NCI-H1930 (cell line): ENCODE measurements around the gene SSRP1.
"Not testable (repeated sequence)": the region's sequence is repeated elsewhere in the genome, so short reads cannot be mapped to it uniquely, and the experiment has no call there.

Experiments used
- DNase-seq, 2 experiments: peaks; one replicate each; lab custom pipeline; 2025; lab: John Stamatoyannopoulos, UW

Gene SSRP1, protein sequence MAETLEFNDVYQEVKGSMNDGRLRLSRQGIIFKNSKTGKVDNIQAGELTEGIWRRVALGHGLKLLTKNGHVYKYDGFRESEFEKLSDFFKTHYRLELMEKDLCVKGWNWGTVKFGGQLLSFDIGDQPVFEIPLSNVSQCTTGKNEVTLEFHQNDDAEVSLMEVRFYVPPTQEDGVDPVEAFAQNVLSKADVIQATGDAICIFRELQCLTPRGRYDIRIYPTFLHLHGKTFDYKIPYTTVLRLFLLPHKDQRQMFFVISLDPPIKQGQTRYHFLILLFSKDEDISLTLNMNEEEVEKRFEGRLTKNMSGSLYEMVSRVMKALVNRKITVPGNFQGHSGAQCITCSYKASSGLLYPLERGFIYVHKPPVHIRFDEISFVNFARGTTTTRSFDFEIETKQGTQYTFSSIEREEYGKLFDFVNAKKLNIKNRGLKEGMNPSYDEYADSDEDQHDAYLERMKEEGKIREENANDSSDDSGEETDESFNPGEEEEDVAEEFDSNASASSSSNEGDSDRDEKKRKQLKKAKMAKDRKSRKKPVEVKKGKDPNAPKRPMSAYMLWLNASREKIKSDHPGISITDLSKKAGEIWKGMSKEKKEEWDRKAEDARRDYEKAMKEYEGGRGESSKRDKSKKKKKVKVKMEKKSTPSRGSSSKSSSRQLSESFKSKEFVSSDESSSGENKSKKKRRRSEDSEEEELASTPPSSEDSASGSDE

DNA sequence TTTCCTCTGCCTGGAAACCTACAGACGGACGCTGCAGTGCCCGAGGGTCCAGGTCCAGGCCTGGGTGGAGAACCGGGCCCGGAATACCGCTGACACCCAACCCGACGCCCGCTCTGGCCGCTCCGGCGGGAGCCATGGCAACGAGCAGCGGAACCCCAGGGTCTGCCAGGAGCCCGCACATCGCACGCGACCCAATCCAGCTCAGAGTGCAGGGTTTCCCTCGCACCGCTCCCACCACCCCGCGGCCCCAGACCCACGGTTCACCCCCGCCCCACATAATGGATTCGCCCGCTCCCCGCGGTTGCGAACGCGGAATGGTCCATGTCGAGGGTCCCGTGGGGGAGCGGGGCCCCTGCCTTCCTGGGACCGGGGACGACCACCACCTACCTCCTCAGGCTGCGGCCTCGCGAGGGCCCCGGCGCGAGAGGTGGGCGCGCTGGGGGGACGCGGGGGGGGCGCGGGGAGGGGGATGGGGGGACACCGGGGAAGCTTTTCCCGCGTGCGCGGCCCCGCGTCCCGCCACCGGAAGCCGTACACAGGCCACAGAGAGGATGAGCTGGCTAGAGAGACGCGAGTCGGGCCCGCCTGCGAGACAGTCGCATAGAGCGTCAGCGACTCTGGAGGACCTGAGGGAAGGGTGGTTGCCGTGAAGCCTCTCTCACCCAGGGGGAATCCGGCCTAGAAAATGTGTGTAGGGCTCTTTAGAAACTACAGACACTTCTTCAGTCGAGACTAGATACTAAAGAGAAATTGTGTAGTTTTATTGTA, at the start of gene SSRP1:
SSRP1 (minus strand) TSS at position 550 of the 768 bp plus-strand sequence. CDS start 771 bp downstream, outside the sequence.
- DNase-seq: peak; percentile 87 to 93

- DNase-seq: no peak
These were observed 45.3 kb upstream of the SSRP1 start, which contains the start of gene PRG3 for GRCh38 chr11:57380975-57381374. Gene PRG3, minus strand, starts transcription at chr11:57381150. Its CDS starts 442 bp downstream, at chr11:57380708.

DNA sequence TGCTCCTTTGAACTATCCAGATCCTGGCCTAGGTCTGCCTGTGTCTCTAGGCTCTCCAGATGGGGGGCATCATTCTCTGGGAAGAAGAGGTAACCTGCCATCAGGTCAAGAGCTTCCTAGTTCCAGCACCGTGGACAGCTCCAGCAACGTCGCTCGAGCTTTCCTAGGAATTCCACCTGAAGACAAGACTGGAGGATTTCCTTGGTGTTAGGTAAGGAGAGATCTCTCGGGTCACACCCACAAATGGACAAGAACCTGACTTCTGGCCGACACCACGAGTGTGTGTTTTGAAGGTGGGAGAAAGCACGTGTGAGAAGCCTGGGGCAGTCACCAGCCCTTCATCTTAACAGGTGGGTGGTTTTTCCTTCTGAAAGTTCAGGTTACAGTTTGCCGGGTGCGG, 44.0 kb upstream of the SSRP1 start:
- no peak for DNase-seq

DNA sequence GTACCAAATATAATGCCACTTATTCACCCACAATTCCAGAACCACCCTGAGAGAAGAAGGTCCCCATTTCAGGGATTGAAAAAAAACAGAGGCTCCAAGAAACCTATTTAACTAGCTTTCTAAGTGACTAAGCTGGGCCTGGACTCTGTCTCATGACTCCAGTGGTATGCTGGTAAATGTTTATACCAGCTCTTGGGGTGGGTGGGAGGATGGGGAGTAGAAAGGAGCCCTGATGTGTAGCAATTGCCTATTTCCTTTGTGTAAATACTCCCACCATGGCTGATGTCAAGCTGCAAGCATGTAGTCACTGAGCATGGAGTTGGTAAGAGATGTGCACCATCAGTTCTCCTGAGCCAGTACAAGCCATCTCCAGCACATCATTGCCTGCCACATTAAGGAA, 42.5 kb upstream of the SSRP1 start:
- DNase-seq: no peak

DNA sequence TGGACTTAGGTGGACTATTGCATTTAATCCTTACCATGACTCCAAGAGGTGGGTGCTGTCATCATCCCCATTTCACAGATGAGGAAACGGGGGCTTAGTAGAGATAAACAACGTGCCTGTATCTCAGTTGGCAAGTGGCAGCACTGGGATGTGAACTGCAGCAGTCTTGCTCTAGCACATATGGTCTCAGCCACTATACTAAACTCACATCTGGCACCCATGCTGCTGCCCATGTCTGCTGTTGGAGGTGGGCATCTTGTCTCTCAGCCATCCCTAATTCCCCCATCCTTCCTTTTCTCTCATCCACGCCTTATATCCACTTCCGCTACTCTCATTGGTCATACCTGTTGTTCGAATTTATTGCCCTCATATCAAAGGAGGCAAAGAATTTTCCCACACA, 41.4 kb upstream of the SSRP1 start:
- no peak for DNase-seq

DNA sequence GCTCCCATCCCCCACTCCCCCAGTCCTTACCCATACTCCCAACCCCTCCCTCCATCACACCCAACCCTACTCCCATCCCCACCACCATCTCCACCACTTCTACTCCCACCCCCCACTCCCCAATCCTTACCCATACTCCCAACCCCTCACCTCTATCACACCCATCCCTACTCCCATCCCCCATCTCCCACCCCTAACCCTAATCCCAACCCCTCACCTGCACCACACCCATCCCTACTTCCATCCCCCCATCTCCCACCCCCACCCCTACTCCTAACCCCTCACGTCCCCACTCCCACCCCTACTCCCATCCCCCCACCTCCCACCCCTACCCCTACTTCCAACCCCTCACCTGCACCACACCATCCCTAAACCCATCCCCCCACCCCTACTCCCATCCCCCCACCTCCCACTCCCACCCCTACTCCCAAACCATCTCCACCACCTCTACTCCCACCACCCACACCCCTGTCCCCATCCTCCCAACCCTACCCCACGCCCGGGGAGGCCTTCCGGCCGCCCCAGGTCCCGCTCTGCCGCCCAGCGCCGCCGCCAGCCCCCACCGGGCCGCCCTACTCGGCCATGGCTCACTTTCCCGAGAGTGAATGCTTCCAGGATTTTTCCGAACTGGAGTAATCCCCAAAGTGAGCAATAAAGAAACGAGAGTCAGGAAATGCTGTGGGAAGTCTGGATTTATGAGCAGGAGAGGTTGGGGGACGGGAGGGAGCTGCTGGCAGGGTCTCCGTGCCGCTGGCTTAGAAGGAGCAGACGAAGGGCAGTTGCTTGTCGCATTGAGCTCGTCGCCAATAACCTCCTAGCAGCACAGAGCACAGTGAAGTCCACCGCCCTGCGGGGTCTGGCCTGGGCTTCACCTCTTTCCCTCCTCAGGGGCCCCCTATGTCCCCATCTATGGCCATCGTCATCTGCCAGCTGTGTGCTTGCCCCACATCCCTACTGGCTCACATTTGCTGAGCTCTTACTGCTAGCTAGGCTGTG, 40.7 kb upstream of the SSRP1 start:
- no peak for DNase-seq

DNA sequence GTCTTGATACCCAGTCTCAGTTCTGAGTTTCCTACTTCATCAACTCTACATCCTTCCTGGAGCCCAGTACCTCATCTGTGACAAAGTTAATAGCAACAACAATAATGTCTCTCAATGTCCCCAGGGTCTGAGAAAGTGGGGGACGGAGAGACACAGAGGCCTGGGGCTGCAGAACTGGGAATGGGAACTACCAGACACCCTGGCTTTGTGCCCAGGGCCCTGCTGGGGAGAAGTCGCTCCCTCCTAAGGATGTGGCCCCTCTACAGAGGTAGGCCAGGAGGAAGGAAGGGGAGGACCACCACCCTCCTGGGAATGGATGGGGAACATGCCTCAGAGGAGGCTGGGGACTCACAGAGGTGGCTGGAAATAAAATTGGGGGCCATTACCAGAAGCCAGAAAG, 39.8 kb upstream of the SSRP1 start:
- no peak for DNase-seq

DNA sequence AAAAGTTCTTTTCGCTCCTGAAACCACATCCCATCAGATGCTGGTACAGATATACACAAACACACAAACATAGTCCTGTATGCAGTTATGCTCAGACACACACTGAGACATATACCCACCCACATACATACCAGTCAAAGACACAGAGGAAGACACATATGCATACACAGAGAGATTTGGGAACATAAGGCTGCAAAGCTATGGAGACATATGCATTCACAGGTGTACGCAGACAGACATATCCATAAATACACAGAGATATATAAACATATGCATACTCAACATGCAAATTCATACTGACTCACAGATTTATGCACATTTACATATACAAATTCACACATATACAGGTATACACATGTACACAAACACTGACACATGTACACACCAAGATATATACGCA, 39.3 kb upstream of the SSRP1 start:
- no peak for DNase-seq

- DNase-seq: no peak
These were observed 37.5 kb upstream of the SSRP1 start for GRCh38 chr11:57373146-57373545.

DNA sequence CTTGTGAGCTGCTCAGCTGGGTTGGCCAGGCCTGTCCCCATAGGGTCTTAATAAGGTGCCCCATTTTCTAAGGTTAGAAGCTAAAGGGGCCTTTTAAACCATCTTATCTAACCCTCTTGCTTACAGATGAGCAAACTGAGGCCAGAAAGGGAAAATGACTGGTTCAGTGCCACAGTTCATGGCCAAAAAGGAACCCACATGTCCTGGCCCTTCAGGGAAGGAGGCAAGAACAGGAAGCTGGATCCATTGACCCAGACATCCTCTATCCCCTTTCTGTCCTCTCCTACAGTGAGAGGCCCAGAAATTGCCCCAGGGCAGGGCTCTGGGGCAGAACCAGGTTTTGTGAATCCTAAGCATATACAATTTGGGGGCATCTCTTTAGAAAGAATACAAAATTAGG, 35.2 kb upstream of the SSRP1 start:
- DNase-seq: no peak

DNA sequence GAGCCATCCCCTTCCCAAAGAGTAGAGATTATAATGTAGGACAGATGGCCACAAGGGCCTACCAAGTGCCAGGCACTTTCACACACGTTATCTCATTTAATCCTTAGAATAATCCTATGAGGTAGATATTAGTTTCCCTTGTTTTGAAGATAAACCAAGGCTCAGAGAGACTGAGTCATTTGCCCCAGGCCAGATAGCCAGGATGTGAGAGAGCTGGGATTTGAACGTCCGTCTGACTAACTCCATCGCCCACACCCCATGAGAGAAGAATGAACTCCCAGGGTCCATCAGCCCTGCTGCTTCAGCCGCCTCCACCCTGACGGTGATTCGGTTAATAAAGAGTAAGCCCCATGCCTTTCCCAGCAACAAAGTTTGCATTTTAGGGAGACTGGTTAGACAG, 34.6 kb upstream of the SSRP1 start:
- no peak for DNase-seq

DNA sequence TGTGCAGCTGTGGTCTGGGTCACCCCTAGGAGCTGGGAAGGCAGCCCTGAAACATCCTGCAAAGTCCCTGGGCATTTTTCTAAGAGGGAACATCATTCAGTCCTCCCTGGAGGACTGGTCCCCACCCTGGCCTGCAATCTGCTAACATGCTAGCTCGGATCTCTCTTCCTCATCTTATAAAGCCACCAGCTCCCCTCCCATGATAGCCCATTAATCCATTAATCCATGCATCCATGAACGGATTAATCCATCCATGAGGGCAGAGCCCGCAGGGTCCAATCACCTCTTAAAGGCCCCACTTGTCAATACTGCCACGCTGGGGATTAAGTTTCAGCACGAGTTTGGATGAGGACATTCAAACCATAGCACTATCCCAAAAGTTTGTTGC, 33.1 kb upstream of the SSRP1 start:
- no peak for DNase-seq

- no peak for DNase-seq
These were observed 32.6 kb upstream of the SSRP1 start for GRCh38 chr11:57368106-57368844.

DNA sequence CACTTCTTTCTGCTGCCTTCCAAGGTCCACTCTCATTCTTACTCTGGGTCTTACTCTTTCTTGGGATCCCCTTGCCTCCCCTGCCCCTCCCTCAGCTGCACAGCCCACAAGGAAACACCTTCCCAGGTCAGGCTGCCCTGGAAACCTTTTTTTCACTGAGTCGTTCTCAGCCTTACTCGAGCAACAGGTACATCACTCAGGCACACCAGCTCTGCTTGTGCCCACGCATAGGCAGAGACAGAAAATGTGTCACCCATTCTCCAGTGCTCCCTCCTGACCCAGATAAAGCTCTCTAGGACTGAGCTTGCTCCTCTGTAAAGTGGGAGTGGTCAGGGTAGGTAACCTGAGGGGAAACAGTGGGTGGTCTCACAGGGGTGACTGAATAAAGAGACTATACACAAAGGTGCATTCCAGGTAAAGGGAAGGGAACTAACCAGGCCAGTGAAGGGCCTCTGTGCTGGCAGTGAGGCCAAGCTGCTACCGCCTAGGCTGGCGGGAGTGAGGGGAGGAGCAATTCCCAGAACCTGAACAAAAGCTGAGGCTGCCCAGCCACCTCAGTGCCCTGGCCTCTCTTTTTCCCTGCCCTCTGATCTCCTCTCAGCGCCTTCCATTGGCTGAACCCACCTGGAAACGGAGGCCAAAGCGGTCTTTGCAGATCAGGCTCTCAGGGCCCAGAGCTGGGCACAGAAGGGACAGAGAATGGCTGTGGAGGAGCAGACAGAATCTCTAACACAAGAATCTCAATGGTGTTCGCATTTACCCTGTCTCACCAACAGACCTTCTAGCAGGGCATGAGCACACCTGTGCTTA, 29.4 kb upstream of the SSRP1 start:
- DNase-seq: no peak

- no peak for DNase-seq
These were observed 27.7 kb upstream of the SSRP1 start for GRCh38 chr11:57363131-57364080.

DNA sequence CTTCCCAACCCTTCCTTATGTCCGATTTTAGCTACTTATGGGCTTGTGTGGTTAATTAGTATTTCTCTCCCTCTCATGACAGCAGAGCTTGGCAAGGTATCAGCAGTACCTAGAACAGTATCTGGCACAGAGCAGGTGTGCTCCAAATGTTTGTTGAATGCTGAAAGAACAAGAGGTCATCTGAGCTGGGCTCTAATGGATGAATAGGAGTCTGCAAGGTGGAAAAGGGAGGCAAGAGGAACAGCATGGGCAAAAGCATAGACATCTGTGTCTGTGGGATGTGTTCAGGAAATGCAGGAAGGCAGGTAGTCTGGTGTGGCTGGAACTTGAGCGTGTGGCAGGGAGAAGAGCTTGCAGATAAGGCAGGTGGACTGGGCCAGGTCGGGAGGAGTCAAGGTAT, 26.2 kb upstream of the SSRP1 start:
- DNase-seq: no peak

DNA sequence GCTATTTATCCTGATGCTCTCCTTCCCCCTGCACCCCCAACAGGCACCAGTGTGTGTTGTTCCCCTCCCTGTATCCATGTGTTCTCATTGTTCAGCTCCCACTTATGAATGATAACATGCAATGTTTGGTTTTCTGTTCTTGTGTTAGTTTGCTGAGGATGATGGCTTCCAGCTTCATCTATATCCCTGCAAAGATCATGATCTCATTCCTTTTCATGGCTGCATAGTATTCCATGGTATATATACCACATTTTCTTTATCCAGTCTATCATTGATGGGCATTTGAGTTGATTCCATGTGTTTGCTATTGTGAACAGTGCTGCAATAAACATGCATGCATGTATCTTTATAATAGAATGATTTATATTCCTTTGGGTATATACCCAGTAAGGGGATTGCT, 25.7 kb upstream of the SSRP1 start:
- DNase-seq: not testable (repeated sequence)

GRCh38 chr11:57360991-57361390, 25.3 kb upstream of the SSRP1 start:
- DNase-seq: no peak
